IMR-90 (cell line): ENCODE data around the gene TGFBR2. TPM values are rescaled to one million over a fixed set of nuclear protein-coding genes. Genes with fewer than 3 reads are reported as not detected.

ENCODE experiments used
- ATAC-seq: fragments of 200-7000 bp; cut with Tn5 transposase; 2 replicates; pipeline ENCODE4 v1.9.1; 2020; ENCODE audit warnings: low read depth, mild to moderate bottlenecking, moderate library complexity
- BruUV-seq: library from RNA; stranded (reverse); fragments of 400-500 nt; replicated peaks from 2 replicates; lab custom pipeline; 2021; lab: Mats Ljungman, UMichigan
- CTCF ChIA-PET: fragments of 300-600 bp; formaldehyde crosslinking; extraction: SDS; loops from one replicate; lab custom pipeline; 2021; ENCODE audit warnings: antibody characterized with exemption; lab: Yijun Ruan, JAX
- POLR2A ChIA-PET: fragments of 300-600 bp; sonication (Branson Sonifier 250); formaldehyde crosslinking; loops from one replicate; lab custom pipeline; 2022; ENCODE audit warnings: antibody characterized with exemption; ENCODE audit not compliant: unreplicated experiment; lab: Charles Lee
- DNase-seq: peaks from one replicate; pipeline ENCODE4 v3.0.0; 2013
- H2AFZ ChIP-seq: replicated peaks from 2 replicates; pipeline ENCODE3; 2013; ENCODE audit warnings: low read length, mild to moderate bottlenecking; ENCODE audit not compliant: poor library complexity
- H2AK5ac ChIP-seq: 2 replicates; pipeline ENCODE4 v1.6.1; 2013; ENCODE audit warnings: low read depth, low read length, inconsistent platforms
- H2AK9ac ChIP-seq: replicated peaks from 2 replicates; pipeline ENCODE3; 2013; ENCODE audit warnings: mild to moderate bottlenecking, low read depth, low read length, moderate library complexity; ENCODE audit not compliant: poor library complexity
- H2BK120ac ChIP-seq: 2 replicates; pipeline ENCODE4 v1.6.1; 2013; ENCODE audit warnings: low read depth, low read length, inconsistent platforms
- H2BK15ac ChIP-seq: 3 replicates; pipeline ENCODE4 v1.6.1; 2013; ENCODE audit warnings: low read depth, low read length, inconsistent platforms
- H2BK20ac ChIP-seq: 2 replicates; pipeline ENCODE4 v1.6.1; 2013; ENCODE audit warnings: low read depth, mild to moderate bottlenecking, inconsistent platforms, low read length, moderate library complexity
- H2BK5ac ChIP-seq: 2 replicates; pipeline ENCODE4 v1.6.1; 2013; ENCODE audit warnings: mild to moderate bottlenecking, low read depth, low read length, inconsistent platforms; ENCODE audit not compliant: poor library complexity, severe bottlenecking
- H3K14ac ChIP-seq: replicated peaks from 2 replicates; pipeline ENCODE4 v1.6.1; 2013; ENCODE audit warnings: low read depth, low read length, inconsistent platforms
- H3K18ac ChIP-seq: 2 replicates; pipeline ENCODE4 v1.6.1; 2013; ENCODE audit warnings: low read depth, low read length, control low read depth
- H3K23ac ChIP-seq: 2 replicates; pipeline ENCODE4 v1.6.1; 2013; ENCODE audit warnings: low read depth, low read length, inconsistent platforms
- H3K27ac ChIP-seq: 2 replicates; pipeline ENCODE4 v1.5.1; 2013; ENCODE audit warnings: mild to moderate bottlenecking, control low read depth, low read length; ENCODE audit not compliant: insufficient read depth
- H3K27me3 ChIP-seq: 2 replicates; pipeline ENCODE4 v1.6.1; 2013; ENCODE audit warnings: low read length; ENCODE audit not compliant: control insufficient read depth, insufficient read depth
- H3K36me3 ChIP-seq: 2 replicates; pipeline ENCODE4 v1.6.1; 2013; ENCODE audit warnings: low read length, mixed read lengths; ENCODE audit not compliant: control insufficient read depth, insufficient read depth
- H3K4ac ChIP-seq: 2 replicates; pipeline ENCODE4 v1.6.1; 2013; ENCODE audit warnings: low read depth, low read length, inconsistent platforms
- H3K4me1 ChIP-seq: 2 replicates; pipeline ENCODE4 v1.6.1; 2013; ENCODE audit warnings: low read length, mixed read lengths; ENCODE audit not compliant: control insufficient read depth, insufficient read depth
- H3K4me2 ChIP-seq: 2 replicates; pipeline ENCODE4 v1.6.1; 2013; ENCODE audit warnings: low read depth, mild to moderate bottlenecking, control low read depth, low read length, moderate library complexity
- H3K4me3 ChIP-seq: 2 replicates; pipeline ENCODE4 v1.5.1; 2013; ENCODE audit warnings: low read depth, mild to moderate bottlenecking, control low read depth, low read length, moderate library complexity; ENCODE audit not compliant: insufficient read depth
- H3K56ac ChIP-seq: 2 replicates; pipeline ENCODE4 v1.6.1; 2013; ENCODE audit warnings: low read length, inconsistent platforms; ENCODE audit not compliant: insufficient read depth; ENCODE audit errors: extremely low read depth
- H3K79me1 ChIP-seq, 2 experiments: 2 replicates each; pipeline ENCODE4 v1.6.1; 2013; ENCODE audit warnings: low read length in 2 of 2, inconsistent platforms in 1 of 2, low read depth in 1 of 2
- H3K9ac ChIP-seq: 2 replicates; pipeline ENCODE4 v1.6.1; 2013; ENCODE audit warnings: low read depth, low read length, control low read depth
- H3K9me1 ChIP-seq: 2 replicates; pipeline ENCODE4 v1.6.1; 2013; ENCODE audit warnings: low read length, inconsistent platforms; ENCODE audit not compliant: insufficient read depth
- H3K9me3 ChIP-seq: 2 replicates; pipeline ENCODE4 v1.6.1; 2013; ENCODE audit warnings: low read length; ENCODE audit not compliant: control insufficient read depth, insufficient read depth
- H4K20me1 ChIP-seq: 2 replicates; pipeline ENCODE4 v1.6.1; 2013; ENCODE audit warnings: low read length, inconsistent platforms; ENCODE audit not compliant: insufficient read depth
- H4K5ac ChIP-seq: 2 replicates; pipeline ENCODE4 v1.6.1; 2013; ENCODE audit warnings: mild to moderate bottlenecking, low read depth, low read length, control low read depth
- H4K8ac ChIP-seq, 2 experiments: 2 replicates each; pipeline ENCODE4 v1.6.1; 2013; ENCODE audit warnings: low read depth in 2 of 2, low read length in 2 of 2, control low read depth in 1 of 2, inconsistent platforms in 1 of 2
- H4K91ac ChIP-seq: 2 replicates; pipeline ENCODE4 v1.6.1; 2013; ENCODE audit warnings: low read depth, low read length, inconsistent platforms; ENCODE audit not compliant: insufficient read depth
- BHLHE40 ChIP-seq: fragments of 150-350 bp; IDR thresholded peaks from 2 replicates; pipeline ENCODE4 v1.6.1; 2016; ENCODE audit warnings: mild to moderate bottlenecking, low read depth, low read length
- CHD1 ChIP-seq: IDR thresholded peaks from 2 replicates; pipeline ENCODE4 v1.6.1; 2012; ENCODE audit warnings: low read depth, low read length, improper control_type of control experiment
- CTCF ChIP-seq: conservative IDR thresholded peaks from 2 replicates; pipeline ENCODE4 v1.5.1; 2012; ENCODE audit warnings: mild to moderate bottlenecking, low read depth, low read length, improper control_type of control experiment
- ELK1 ChIP-seq: fragments of 150-350 bp; IDR thresholded peaks from 2 replicates; pipeline ENCODE4 v1.6.1; 2016; ENCODE audit warnings: low read depth, mild to moderate bottlenecking, low read length, moderate library complexity, borderline replicate concordance
- FOS ChIP-seq: fragments of 150-350 bp; IDR thresholded peaks from 2 replicates; pipeline ENCODE4 v1.6.1; 2016; ENCODE audit warnings: low read depth, low read length
- MAFK ChIP-seq: IDR thresholded peaks from 2 replicates; pipeline ENCODE4 v1.6.1; 2012; ENCODE audit warnings: low read depth, low read length, improper control_type of control experiment
- MAZ ChIP-seq: IDR thresholded peaks from 2 replicates; pipeline ENCODE4 v1.6.1; 2012; ENCODE audit warnings: low read depth, mild to moderate bottlenecking, low read length, improper control_type of control experiment, moderate library complexity, borderline replicate concordance
- MXI1 ChIP-seq: IDR thresholded peaks from 2 replicates; pipeline ENCODE4 v1.6.1; 2012; ENCODE audit warnings: low read depth, mild to moderate bottlenecking, low read length, moderate library complexity, borderline replicate concordance
- NFE2L2 ChIP-seq: fragments of 150-350 bp; IDR thresholded peaks from 2 replicates; pipeline ENCODE4 v1.6.1; 2016; ENCODE audit warnings: low read depth, mild to moderate bottlenecking, low read length
- POLR2A ChIP-seq: IDR thresholded peaks from 2 replicates; pipeline ENCODE4 v1.6.1; 2012; ENCODE audit warnings: mild to moderate bottlenecking, low read depth, low read length
- RAD21 ChIP-seq: IDR thresholded peaks from 2 replicates; pipeline ENCODE4 v1.6.1; 2012; ENCODE audit warnings: low read length, improper control_type of control experiment
- RCOR1 ChIP-seq: IDR thresholded peaks from 2 replicates; pipeline ENCODE4 v1.6.1; 2012; ENCODE audit warnings: mild to moderate bottlenecking, low read length, improper control_type of control experiment; ENCODE audit not compliant: insufficient replicate concordance
- RFX5 ChIP-seq: IDR thresholded peaks from 2 replicates; pipeline ENCODE4 v1.8.0; 2012; ENCODE audit warnings: low read depth, mild to moderate bottlenecking, low read length, moderate library complexity
- SMC3 ChIP-seq: fragments of 150-350 bp; IDR thresholded peaks from 2 replicates; pipeline ENCODE4 v1.6.1; 2016; ENCODE audit warnings: low read depth, mild to moderate bottlenecking, antibody characterized with exemption, low read length, moderate library complexity
- USF2 ChIP-seq: fragments of 150-350 bp; IDR thresholded peaks from 2 replicates; pipeline ENCODE4 v1.6.1; 2017; ENCODE audit warnings: mild to moderate bottlenecking, antibody characterized with exemption, low read length, low read depth
- WGBS, 2 experiments: methylation state at CpG; one replicate each; pipeline versions ENCODE4 v1.1.5 to v1.1.7; 2013; ENCODE audit warnings: missing lambda C conversion rate in 2 of 2; ENCODE audit not compliant: insufficient read length in 1 of 2; ENCODE audit errors: extremely low coverage in 2 of 2; 5-methylcytosine and 5-hydroxymethylcytosine counted together
- dilution Hi-C: fragments of 300-500 bp; cut with HindIII; formaldehyde crosslinking; loops from one replicate; pipeline ENCODE4 v1.14.3; 2018; ENCODE audit warnings: low sequenced_read_pairs; ENCODE audit not compliant: unreplicated experiment
- in situ Hi-C: fragments of 300-500 bp; cut with MboI; formaldehyde crosslinking; loops from 3 replicates; pipeline ENCODE4 v1.14.3; 2019; ENCODE audit warnings: low sequenced_read_pairs, inconsistent platforms, mixed read lengths
- intact Hi-C: fragments of 100-400 bp; cut with micrococcal nuclease; formaldehyde crosslinking; loops from 2 replicates; pipeline ENCODE4 v1.10.0; 2022
- polyA plus RNA-seq, 3 experiments: library from polyadenylated mRNA; depleted of rRNA; stranded (reverse); fragments of >200 nt; gene quantifications; 2 replicates each; pipeline ENCODE4 v1.2.3, GENCODE V29; 2012; ENCODE audit warnings: low replicate concordance in 1 of 3
- total RNA-seq: library from RNA; depleted of rRNA; stranded (reverse); fragments of >200 nt; gene quantifications from 2 replicates; pipeline ENCODE4 v1.2.3, GENCODE V29; 2012

Gene TGFBR2
- total and polyA plus RNA-seq, 2 of the 4 experiments (the other 2 are of a cell fraction): 63.7 to 87.5 TPM

- ChIA-PET CTCF (no interaction called here), POLR2A (no interaction called here)
- H4K5ac ChIP-seq: no peak overlapping the region
- no peak overlapping the region for H2AK5ac ChIP-seq
- intact Hi-C loops: no loop called here
- H3K4me2 ChIP-seq: no peak overlapping the region
- no CpG with 5 or more reads among the region's 4 CpGs for WGBS, 2 experiments
- no peak overlapping the region for H3K4me3 ChIP-seq
- dilution Hi-C loops: no loop called here
- no peak overlapping the region for H2BK20ac ChIP-seq
- TF ChIP-seq SMC3 (no peak), USF2 (no peak), FOS (no peak), CTCF (no peak), NFE2L2 (no peak), MAZ (no peak), RAD21 (no peak), RFX5 (no peak), POLR2A (no peak), ELK1 (no peak), BHLHE40 (no peak), RCOR1 (no peak), MAFK (no peak), CHD1 (no peak), MXI1 (no peak)
- no peak overlapping the region for H3K27ac ChIP-seq
- H3K56ac ChIP-seq: no peak overlapping the region
- no peak overlapping the region for H3K18ac ChIP-seq
- DNase-seq (peak; percentile 31), ATAC-seq (no peak)
- H3K27me3 ChIP-seq: no peaks in the 10 kb centered on the region
- H2AFZ ChIP-seq: no peak overlapping the region
- H3K4ac ChIP-seq: no peak overlapping the region
- no peak overlapping the region for H2BK120ac ChIP-seq
- H3K9me3 ChIP-seq: no peaks in the 10 kb centered on the region
- in situ Hi-C loops: no loop called here
- H2BK15ac ChIP-seq: no peak overlapping the region
- no peak overlapping the region for H3K14ac ChIP-seq
- no peaks in the 10 kb centered on the region for H3K36me3 ChIP-seq
- H4K20me1 ChIP-seq: no peaks in the 10 kb centered on the region
- H4K8ac ChIP-seq: no peak overlapping the region
- no peak overlapping the region for H2BK5ac ChIP-seq
- H3K79me1 ChIP-seq: no peaks in the 10 kb centered on the region
- no peak overlapping the region for H3K9ac ChIP-seq
- peaks cover 10% of the 10 kb centered on the region for H3K4me1 ChIP-seq
- H3K9me1 ChIP-seq: no peaks in the 10 kb centered on the region; the same call in 1 of the 2 replicates
- no TSS peak for BruUV-seq
- H3K23ac ChIP-seq: no peak overlapping the region
- H4K91ac ChIP-seq: no peak overlapping the region
- H2AK9ac ChIP-seq: no peak overlapping the region
Observed at GRCh38 chr3:30576946-30577345, 29.5 kb upstream of the TGFBR2 start.
